ENCODE results near the gene TAF13.
A peak's percentile ranks its signal among the peaks of the same experiment; 100 is the strongest.

The TAF13 gene

GRCh38 chr1:109113590-109114341, 38.0 kb upstream of the TAF13 start, which contains the start of gene ELAPOR1:
Gene ELAPOR1 (plus strand): TSS chr1:109114115. CDS start chr1:109114184, 69 bp downstream.
- H3K27ac ChIP-seq (ENCODE audit: low read depth, low read length, poor library complexity, severe bottlenecking), result peak within 1 kb of the TSS; percentile 53
- H3K4me1 ChIP-seq (ENCODE audit: insufficient read depth, low read length, severe bottlenecking), result peaks cover 61% of the 10 kb centered on the region
- no peaks in the 10 kb centered on the region for H3K9me3 ChIP-seq (ENCODE audit: low read length)
- H3K79me2 ChIP-seq (ENCODE audit: insufficient read depth, low read length), result peaks cover 11% of the 10 kb centered on the region; the same call in 1 of the 2 replicates
- H3K4me3 ChIP-seq (ENCODE audit: low read depth, low read length, poor library complexity, severe bottlenecking), result peak within 1 kb of the TSS; percentile 79
- H2AFZ ChIP-seq (ENCODE audit: low read length), result peak within 1 kb of the TSS; percentile 22; the same call in 1 of the 2 replicates
- TF ChIP-seq CTCF (IDR thresholded peaks at IDR 0.05; ENCODE audit: low read length), result no peak
- TF ChIP-seq EZH2 (IDR thresholded peaks at IDR 0.05; ENCODE audit: borderline replicate concordance, low read length), result no peak
- H3F3A ChIP-seq (ENCODE audit: insufficient read depth, low read length), result no peaks in the 10 kb centered on the region
- no peaks in the 10 kb centered on the region for H4K20me1 ChIP-seq (ENCODE audit: insufficient read depth, low read length)
- no peaks in the 10 kb centered on the region for H3K36me3 ChIP-seq (ENCODE audit: insufficient read depth, low read length)
- H3K4me2 ChIP-seq (ENCODE audit: low read length), result peak within 1 kb of the TSS; percentile 84
- H3K9ac ChIP-seq (ENCODE audit: low read length), result peak within 1 kb of the TSS; percentile 72
- no peaks in the 10 kb centered on the region for H3K9me2 ChIP-seq (ENCODE audit: low read depth, low read length)
- H3K27me3 ChIP-seq (ENCODE audit: insufficient read depth, low read length), result no peaks in the 10 kb centered on the region

GRCh38 chr1:109112652-109113285, 37.0 kb upstream of the TAF13 start:
- Histone ChIP-seq H3K9ac (ENCODE audit: low read length) (no peak overlapping the region; the same call in 1 of the 2 replicates), H2AFZ (ENCODE audit: low read length) (no peak overlapping the region), H3K27ac (ENCODE audit: low read depth, low read length, poor library complexity, severe bottlenecking) (peak overlapping the region; percentile 8), H3K36me3 (ENCODE audit: insufficient read depth, low read length) (no peaks in the 10 kb centered on the region), H3K4me2 (ENCODE audit: low read length) (peak overlapping the region; percentile 84), H3K4me1 (ENCODE audit: insufficient read depth, low read length, severe bottlenecking) (peaks cover 53% of the 10 kb centered on the region), H3F3A (ENCODE audit: insufficient read depth, low read length) (no peaks in the 10 kb centered on the region), H3K27me3 (ENCODE audit: insufficient read depth, low read length) (no peaks in the 10 kb centered on the region), H4K20me1 (ENCODE audit: insufficient read depth, low read length) (no peaks in the 10 kb centered on the region), H3K9me2 (ENCODE audit: low read depth, low read length) (no peaks in the 10 kb centered on the region), H3K4me3 (ENCODE audit: low read depth, low read length, poor library complexity, severe bottlenecking) (peak overlapping the region; percentile 79), H3K9me3 (ENCODE audit: low read length) (no peaks in the 10 kb centered on the region), H3K79me2 (ENCODE audit: insufficient read depth, low read length) (peaks cover 11% of the 10 kb centered on the region; the same call in 1 of the 2 replicates)
- TF ChIP-seq EZH2 (IDR thresholded peaks at IDR 0.05; ENCODE audit: borderline replicate concordance, low read length) (no peak), CTCF (IDR thresholded peaks at IDR 0.05; ENCODE audit: low read length) (peak; percentile 94)

GRCh38 chr1:109112056-109112651, 36.4 kb upstream of the TAF13 start:
- TF ChIP-seq EZH2 (IDR thresholded peaks at IDR 0.05; ENCODE audit: borderline replicate concordance, low read length) (no peak), CTCF (IDR thresholded peaks at IDR 0.05; ENCODE audit: low read length) (peak; percentile 63)
- H3F3A ChIP-seq (ENCODE audit: insufficient read depth, low read length), result no peaks in the 10 kb centered on the region
- H2AFZ ChIP-seq (ENCODE audit: low read length), result no peak overlapping the region
- H3K27ac ChIP-seq (ENCODE audit: low read depth, low read length, poor library complexity, severe bottlenecking), result no peak overlapping the region
- H3K4me2 ChIP-seq (ENCODE audit: low read length), result peak overlapping the region; percentile 84
- H3K9ac ChIP-seq (ENCODE audit: low read length), result no peak overlapping the region
- H3K27me3 ChIP-seq (ENCODE audit: insufficient read depth, low read length), result no peaks in the 10 kb centered on the region
- H3K36me3 ChIP-seq (ENCODE audit: insufficient read depth, low read length), result no peaks in the 10 kb centered on the region
- H3K4me3 ChIP-seq (ENCODE audit: low read depth, low read length, poor library complexity, severe bottlenecking), result peak overlapping the region; percentile 79
- H3K9me3 ChIP-seq (ENCODE audit: low read length), result no peaks in the 10 kb centered on the region
- H4K20me1 ChIP-seq (ENCODE audit: insufficient read depth, low read length), result no peaks in the 10 kb centered on the region
- H3K79me2 ChIP-seq (ENCODE audit: insufficient read depth, low read length), result peaks cover 11% of the 10 kb centered on the region; the same call in 1 of the 2 replicates
- peaks cover 48% of the 10 kb centered on the region for H3K4me1 ChIP-seq (ENCODE audit: insufficient read depth, low read length, severe bottlenecking)
- no peaks in the 10 kb centered on the region for H3K9me2 ChIP-seq (ENCODE audit: low read depth, low read length)

Data from OCI-LY1 (cell line).